ENCODE measurements around the gene NHSL1.

GRCh38 chr6:138431256-138432062 lies 67.8 kb downstream of the NHSL1 start:
- TF ChIP-seq POLR2AphosphoS5 (IDR thresholded peaks at IDR 0.05; ENCODE audit: low read depth, low read length) (no peak), POLR2A (IDR thresholded peaks at IDR 0.05; ENCODE audit: low read depth, low read length) (no peak), TAF1 (IDR thresholded peaks at IDR 0.05; ENCODE audit: borderline replicate concordance, low read depth, low read length) (no peak)

All from GM12892 (cell line).